Thymus (tissue), 11 donors: Measurements from ENCODE around the gene ARL13A. TPM values are rescaled to one million over a fixed set of nuclear protein-coding genes. Genes with fewer than 3 reads are reported as not detected.

ENCODE experiments used
- DNase-seq, 9 donors: peaks; one replicate each; pipeline ENCODE4 v3.0.0-alpha.2; 2013; ENCODE audit warnings: low spot score in 9 of 9, low read depth in 6 of 9, missing footprints in 1 of 9
- H3K27ac ChIP-seq, 2 donors: one replicate each; pipeline ENCODE4 v1.5.1; 2013; ENCODE audit warnings: control low read depth in 1 of 2, low read depth in 1 of 2, low read length in 1 of 2, mild to moderate bottlenecking in 1 of 2, moderate library complexity in 1 of 2
- H3K27me3 ChIP-seq, 2 donors: one replicate each; pipeline ENCODE4 v1.5.1; 2013; ENCODE audit warnings: low read length in 1 of 2; ENCODE audit not compliant: control insufficient read depth in 2 of 2, insufficient read depth in 1 of 2
- H3K36me3 ChIP-seq, 2 donors: one replicate each; pipeline ENCODE4 v1.5.1; 2013; ENCODE audit warnings: low read length in 1 of 2, mild to moderate bottlenecking in 1 of 2, moderate library complexity in 1 of 2; ENCODE audit not compliant: control insufficient read depth in 2 of 2, insufficient read depth in 2 of 2
- H3K4me1 ChIP-seq, 2 donors: one replicate each; pipeline ENCODE4 v1.5.1; 2013; ENCODE audit warnings: low read length in 2 of 2; ENCODE audit not compliant: control insufficient read depth in 2 of 2, insufficient read depth in 2 of 2
- H3K4me3 ChIP-seq, 2 donors: one replicate each; pipeline ENCODE4 v1.5.1; 2013; ENCODE audit warnings: low read length in 2 of 2, control low read depth in 1 of 2, mild to moderate bottlenecking in 1 of 2
- H3K9me3 ChIP-seq, 2 donors: one replicate each; pipeline ENCODE4 v1.5.1; 2013; ENCODE audit warnings: low read length in 1 of 2, mild to moderate bottlenecking in 1 of 2; ENCODE audit not compliant: control insufficient read depth in 2 of 2, insufficient read depth in 1 of 2
- WGBS: extraction: QIAGEN DNeasy Blood & Tissue Kit; methylation state at CpG from one replicate; pipeline ENCODE4 v1.1.7; 2013; 5-methylcytosine and 5-hydroxymethylcytosine counted together
- polyA plus RNA-seq: library from polyadenylated mRNA; stranded (reverse); fragments of 200-250 nt; gene quantifications from one replicate; pipeline ENCODE4 v1.2.3, GENCODE V29; 2013
- total RNA-seq: library from RNA; stranded (reverse); fragments of 120-200 nt; gene quantifications from one replicate; pipeline ENCODE4 v1.2.4, GENCODE V29; 2013
- donor health status: healthy.

The ARL13A gene
- total and polyA plus RNA-seq, 2 donors: 0.02 TPM; not detected in 1

DNA sequence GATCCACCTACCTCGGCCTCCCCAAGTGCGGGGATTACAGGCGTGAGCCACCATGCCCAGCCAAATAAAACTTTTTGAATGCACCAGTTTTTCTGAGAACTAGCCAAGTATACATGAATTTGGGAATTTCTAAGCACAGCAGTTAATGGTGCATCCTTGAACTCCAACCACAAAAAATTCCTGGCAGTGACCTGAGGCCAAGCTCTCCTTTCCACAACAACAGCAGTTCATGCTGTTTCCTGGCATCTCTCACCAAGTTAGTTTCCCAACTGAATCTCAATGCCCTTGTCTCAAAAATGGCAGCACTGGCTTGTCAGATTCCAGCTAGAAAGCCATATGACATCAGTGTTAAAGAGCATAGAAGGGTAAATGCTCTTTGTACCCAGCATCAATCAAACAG lies 24.9 kb upstream of the ARL13A start:
- H3K27me3 ChIP-seq: no peaks in the 10 kb centered on the region
- H3K27ac ChIP-seq: no peak overlapping the region
- 96% methylated on average over 3 of the region's 3 CpGs for WGBS
- no peaks in the 10 kb centered on the region for H3K9me3 ChIP-seq
- H3K4me3 ChIP-seq: no peak overlapping the region
- no peaks in the 10 kb centered on the region for H3K36me3 ChIP-seq
- DNase-seq: no peak
- no peaks in the 10 kb centered on the region for H3K4me1 ChIP-seq

DNA sequence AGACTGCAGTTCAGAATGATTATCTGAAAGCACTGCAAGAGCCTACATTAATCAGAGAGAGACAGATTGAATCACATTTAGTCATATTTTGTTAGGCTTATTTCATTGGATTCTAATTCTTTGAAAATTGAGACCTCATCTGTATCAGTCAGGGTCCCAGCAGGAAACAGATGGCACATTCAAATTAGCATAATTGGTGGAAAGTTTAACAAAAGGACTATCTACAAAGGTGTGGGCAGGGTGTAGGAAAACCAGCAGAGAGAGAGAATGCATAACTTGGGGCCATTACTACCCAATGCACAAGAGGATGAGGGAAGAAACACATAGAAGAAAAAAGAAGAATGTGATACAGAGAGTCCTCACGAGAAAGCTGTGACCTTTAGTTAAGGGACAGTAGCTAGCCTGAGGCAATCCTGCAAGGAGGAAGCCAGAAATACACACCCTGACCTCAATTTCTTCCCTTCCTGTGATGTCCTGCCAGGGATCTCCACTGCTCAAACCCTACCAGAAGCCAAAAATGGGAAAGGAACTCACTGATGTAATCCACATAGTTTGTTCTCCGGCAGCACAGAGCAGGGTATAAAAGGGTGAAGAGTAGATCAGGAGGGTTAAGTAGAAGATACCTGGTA lies 23.1 kb upstream of the ARL13A start:
- H3K4me3 ChIP-seq: no peak overlapping the region
- WGBS: 92% methylated on average over 2 of the region's 2 CpGs
- no peak for DNase-seq
- H3K4me1 ChIP-seq: no peaks in the 10 kb centered on the region
- no peaks in the 10 kb centered on the region for H3K36me3 ChIP-seq
- H3K27ac ChIP-seq: no peak overlapping the region
- no peaks in the 10 kb centered on the region for H3K9me3 ChIP-seq
- no peaks in the 10 kb centered on the region for H3K27me3 ChIP-seq

DNA sequence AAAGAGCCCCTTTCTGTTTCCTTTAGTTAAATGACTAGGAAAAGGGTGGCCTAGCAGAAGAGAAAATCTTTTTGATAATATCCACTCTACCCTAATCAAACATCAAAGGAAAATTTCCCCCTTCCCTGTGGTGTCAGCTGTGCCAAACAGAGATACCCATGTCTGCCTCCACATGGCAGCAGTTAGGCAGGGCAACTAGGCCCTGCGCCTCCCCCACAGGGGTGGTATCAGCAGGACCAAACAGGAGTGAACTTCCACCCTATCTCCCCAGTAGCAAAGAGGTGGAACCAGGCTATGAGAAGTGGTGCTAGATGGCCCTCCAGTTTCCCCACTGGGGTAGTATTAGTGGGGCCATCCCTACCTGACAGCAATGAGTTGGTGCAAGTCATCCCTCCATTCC lies 21.0 kb upstream of the ARL13A start:
- 97% methylated on average over 1 of the region's 1 CpG for WGBS
- Histone ChIP-seq H3K27ac (no peak overlapping the region), H3K4me3 (no peak overlapping the region), H3K27me3 (no peaks in the 10 kb centered on the region), H3K36me3 (no peaks in the 10 kb centered on the region), H3K4me1 (no peaks in the 10 kb centered on the region), H3K9me3 (no peaks in the 10 kb centered on the region)
- DNase-seq: no peak

DNA sequence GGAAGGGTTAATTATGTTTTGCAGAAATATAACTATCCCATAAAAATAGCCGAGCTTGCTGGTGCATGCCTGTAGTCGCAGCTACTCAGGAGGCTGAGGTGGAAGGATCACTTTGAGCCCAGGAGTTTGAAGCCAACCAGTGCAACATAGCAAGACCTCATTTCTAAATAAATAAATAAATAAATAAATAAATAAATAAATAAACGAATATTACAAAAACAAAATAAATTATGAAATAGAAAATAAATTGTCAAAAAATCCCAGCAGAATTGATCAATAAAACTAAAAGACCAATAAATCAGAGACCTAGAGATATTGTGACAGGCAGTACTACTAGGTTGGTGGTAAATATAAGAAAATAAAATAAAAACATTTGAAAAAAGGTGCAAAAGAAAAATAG lies 6.7 kb upstream of the ARL13A start:
- no peak overlapping the region for H3K4me3 ChIP-seq
- no peaks in the 10 kb centered on the region for H3K9me3 ChIP-seq
- no peaks in the 10 kb centered on the region for H3K36me3 ChIP-seq
- DNase-seq: no peak
- WGBS: 98% methylated on average over 3 of the region's 3 CpGs
- H3K27ac ChIP-seq: no peak overlapping the region
- H3K4me1 ChIP-seq: no peaks in the 10 kb centered on the region
- no peaks in the 10 kb centered on the region for H3K27me3 ChIP-seq

DNA sequence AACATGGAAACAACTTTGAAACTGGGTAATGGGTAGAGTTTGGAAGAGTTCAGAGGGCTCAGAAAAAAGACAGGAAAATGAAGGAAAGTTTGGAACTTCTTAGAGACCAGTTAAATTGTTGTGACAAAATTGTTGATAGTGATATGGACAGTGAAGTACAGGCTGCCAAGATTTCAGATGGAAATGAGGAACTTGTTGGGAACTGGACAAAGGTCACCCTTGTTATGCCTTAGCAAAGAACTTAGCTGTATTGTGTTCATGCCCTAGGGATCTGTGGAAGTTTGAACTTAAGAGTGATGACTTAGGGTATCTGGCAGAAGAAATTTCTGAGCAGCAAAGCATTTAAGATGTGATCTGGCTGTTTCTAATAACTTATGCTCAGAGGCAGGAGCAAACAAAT lies 5.1 kb upstream of the ARL13A start:
- DNase-seq: no peak
- Histone ChIP-seq H3K27ac (no peak overlapping the region), H3K4me1 (no peaks in the 10 kb centered on the region), H3K27me3 (no peaks in the 10 kb centered on the region), H3K4me3 (no peak overlapping the region), H3K36me3 (no peaks in the 10 kb centered on the region), H3K9me3 (no peaks in the 10 kb centered on the region)

DNA sequence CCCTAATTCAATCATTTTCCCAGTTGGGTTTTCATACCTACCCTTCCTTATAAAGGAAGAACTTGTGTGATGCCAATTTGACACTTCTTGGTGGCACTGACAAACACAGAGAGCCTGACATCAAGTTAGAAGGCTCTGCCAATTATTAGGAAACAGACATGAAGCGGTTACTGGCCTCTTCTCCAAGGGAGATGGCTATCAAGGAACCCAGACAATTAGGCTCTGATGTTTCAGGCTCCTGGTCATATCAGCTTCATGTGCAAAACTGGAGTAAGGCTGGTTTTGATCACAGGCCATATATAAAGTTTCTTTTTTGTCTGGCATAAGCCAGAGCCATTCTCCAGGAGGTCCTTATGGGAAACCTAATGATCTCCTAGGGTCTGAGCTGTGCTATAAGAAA lies 428 bp downstream of the ARL13A start:
- no peak overlapping the region for H3K27ac ChIP-seq
- DNase-seq: no peak
- no peak overlapping the region for H3K4me3 ChIP-seq
- no peaks in the 10 kb centered on the region for H3K36me3 ChIP-seq
- 95% methylated on average over 1 of the region's 1 CpG for WGBS
- no peaks in the 10 kb centered on the region for H3K4me1 ChIP-seq
- H3K9me3 ChIP-seq: no peaks in the 10 kb centered on the region
- H3K27me3 ChIP-seq: no peaks in the 10 kb centered on the region

DNA sequence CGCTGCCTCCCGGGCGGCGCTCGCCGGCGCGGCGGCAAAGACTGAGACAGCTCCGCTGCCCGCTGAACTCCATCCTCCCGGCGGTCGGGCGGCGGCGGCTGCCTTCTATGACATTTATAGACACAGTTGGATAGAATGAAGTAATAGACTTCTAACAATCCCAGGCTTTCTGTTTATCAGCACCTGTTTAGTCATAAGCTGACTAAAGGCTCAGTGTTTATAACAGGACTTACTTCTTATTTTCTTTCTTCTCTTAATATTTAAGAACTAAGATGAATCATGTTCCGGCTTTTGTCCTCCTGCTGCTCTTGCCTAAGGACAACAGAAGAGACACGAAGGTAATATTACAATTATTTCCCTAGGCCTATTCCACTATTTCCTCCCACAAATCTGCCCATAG lies 3.9 kb downstream of the ARL13A start:
- no peaks in the 10 kb centered on the region for H3K36me3 ChIP-seq
- H3K4me3 ChIP-seq: no peak overlapping the region
- H3K9me3 ChIP-seq: no peaks in the 10 kb centered on the region
- no peaks in the 10 kb centered on the region for H3K4me1 ChIP-seq
- no peak for DNase-seq
- H3K27me3 ChIP-seq: no peaks in the 10 kb centered on the region
- 99% methylated on average over 13 of the region's 19 CpGs for WGBS
- no peak overlapping the region for H3K27ac ChIP-seq

DNA sequence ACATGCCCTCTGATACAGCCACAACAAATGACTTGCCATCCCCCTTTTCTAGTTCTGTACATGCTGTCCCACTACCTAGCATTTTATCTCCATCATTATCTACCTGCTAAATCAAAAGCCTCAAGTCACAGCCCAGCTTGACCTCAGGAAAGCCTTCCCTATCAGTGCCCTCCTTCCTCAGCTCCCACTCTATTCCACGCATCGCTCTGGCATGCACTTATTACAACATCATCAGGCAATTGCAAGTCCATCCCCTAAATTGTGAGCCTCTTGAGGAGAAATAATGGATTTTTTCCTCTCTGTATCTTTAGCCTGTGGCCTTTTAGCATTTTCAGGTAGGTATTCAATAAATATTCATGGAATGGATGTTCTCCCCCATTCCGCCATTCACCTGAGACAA lies 5.7 kb downstream of the ARL13A start:
- H3K27ac ChIP-seq: no peak overlapping the region
- no peaks in the 10 kb centered on the region for H3K27me3 ChIP-seq
- DNase-seq: no peak
- H3K9me3 ChIP-seq: no peaks in the 10 kb centered on the region
- no peaks in the 10 kb centered on the region for H3K4me1 ChIP-seq
- H3K4me3 ChIP-seq: no peak overlapping the region
- 98% methylated on average over 3 of the region's 3 CpGs for WGBS
- no peaks in the 10 kb centered on the region for H3K36me3 ChIP-seq

DNA sequence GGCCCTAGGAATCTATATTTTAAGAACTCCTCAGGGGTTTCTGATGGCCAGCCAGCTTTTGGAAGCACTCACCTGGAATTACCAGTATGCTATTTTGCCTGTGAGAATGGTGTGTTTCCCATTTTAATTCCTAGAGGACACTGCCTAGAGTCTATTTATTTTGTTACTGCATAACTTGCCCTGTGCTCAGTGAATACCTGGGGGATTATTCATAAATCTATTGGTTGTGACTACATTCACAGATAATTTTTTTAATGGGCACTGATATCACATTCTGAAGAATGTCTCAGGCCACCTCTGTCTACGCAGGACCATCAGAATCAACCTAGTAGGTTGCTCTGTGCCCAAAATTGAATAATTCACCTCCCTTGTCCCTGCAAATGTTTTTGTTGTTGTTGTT lies 6.7 kb downstream of the ARL13A start:
- H3K9me3 ChIP-seq: no peaks in the 10 kb centered on the region
- no peaks in the 10 kb centered on the region for H3K4me1 ChIP-seq
- H3K36me3 ChIP-seq: no peaks in the 10 kb centered on the region
- WGBS: 94% methylated on average over 1 of the region's 1 CpG
- no peak overlapping the region for H3K27ac ChIP-seq
- H3K4me3 ChIP-seq: no peak overlapping the region
- no peak for DNase-seq
- no peaks in the 10 kb centered on the region for H3K27me3 ChIP-seq
